Measurements from ENCODE around the gene CACNA1C.

GRCh38 chr12:2074792-2075191, 22.0 kb downstream of the CACNA1C start:
- TF ChIP-seq POLR2AphosphoS5 (IDR thresholded peaks at IDR 0.05) (no peak), CTCF (IDR thresholded peaks at IDR 0.05) (no peak), EP300 (IDR thresholded peaks at IDR 0.05) (peak; percentile 9)
